GM19193 (cell line): ENCODE data around the gene CRTAP.

Experiments
- POLR2A ChIP-seq: IDR thresholded peaks from 4 replicates; pipeline ENCODE4 v1.6.1; 2011; ENCODE audit not compliant: insufficient read depth, insufficient read length; ENCODE audit errors: extremely low read depth

The CRTAP gene

GRCh38 chr3:33124638-33125037 lies 10.8 kb downstream of the CRTAP start:
- no peak for TF ChIP-seq POLR2A

- TF ChIP-seq POLR2A, result no peak
These were observed 12.0 kb downstream of the CRTAP start for GRCh38 chr3:33125840-33126239.

GRCh38 chr3:33128706-33129105 lies 14.9 kb downstream of the CRTAP start:
- no peak for TF ChIP-seq POLR2A

GRCh38 chr3:33130144-33130543 lies 16.3 kb downstream of the CRTAP start:
- TF ChIP-seq POLR2A, result no peak

- no peak for TF ChIP-seq POLR2A
These were observed 17.7 kb downstream of the CRTAP start for GRCh38 chr3:33131331-33132018.

- no peak for TF ChIP-seq POLR2A
These were observed 18.2 kb downstream of the CRTAP start for GRCh38 chr3:33132019-33132360.

- TF ChIP-seq POLR2A, result no peak
These were observed 20.3 kb downstream of the CRTAP start for GRCh38 chr3:33134026-33134625.

GRCh38 chr3:33137691-33138090 lies 23.9 kb downstream of the CRTAP start:
- TF ChIP-seq POLR2A, result no peak

- TF ChIP-seq POLR2A, result no peak
These were observed 26.2 kb downstream of the CRTAP start for GRCh38 chr3:33139996-33140395.

- no peak for TF ChIP-seq POLR2A
These were observed 27.2 kb downstream of the CRTAP start for GRCh38 chr3:33141006-33141405.

GRCh38 chr3:33144433-33144832 lies 30.6 kb downstream of the CRTAP start:
- TF ChIP-seq POLR2A, result no peak

GRCh38 chr3:33145221-33145900 lies 31.5 kb downstream of the CRTAP start:
- no peak for TF ChIP-seq POLR2A

GRCh38 chr3:33145901-33146580 lies 32.2 kb downstream of the CRTAP start:
- no peak for TF ChIP-seq POLR2A

GRCh38 chr3:33146791-33147445 lies 33.1 kb downstream of the CRTAP start:
- no peak for TF ChIP-seq POLR2A

- no peak for TF ChIP-seq POLR2A
These were observed 35.5 kb downstream of the CRTAP start for GRCh38 chr3:33149342-33149741.
